Measurements from ENCODE around the gene EPHB1.

DNA sequence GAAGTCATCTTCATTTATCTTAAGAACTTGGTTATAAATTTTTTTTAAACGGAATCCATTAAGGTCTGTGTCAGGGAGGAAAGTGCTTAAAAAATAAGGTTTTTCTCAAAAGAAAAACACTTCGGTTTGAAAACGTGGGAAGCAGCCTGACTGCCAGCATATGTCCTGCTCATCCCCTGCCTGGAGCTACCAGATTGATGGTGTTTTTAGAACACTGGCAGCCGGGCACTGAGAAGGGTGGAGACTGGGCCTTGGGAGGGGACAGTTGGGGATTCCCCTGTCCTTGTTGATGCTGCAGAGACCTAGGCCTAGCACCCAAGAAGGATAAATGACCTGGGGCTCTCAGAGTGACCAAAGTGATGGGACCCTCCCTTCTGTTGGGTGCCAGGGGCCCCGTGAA is 296.9 kb downstream of the EPHB1 start:
- TF ChIP-seq, protein P1, sequence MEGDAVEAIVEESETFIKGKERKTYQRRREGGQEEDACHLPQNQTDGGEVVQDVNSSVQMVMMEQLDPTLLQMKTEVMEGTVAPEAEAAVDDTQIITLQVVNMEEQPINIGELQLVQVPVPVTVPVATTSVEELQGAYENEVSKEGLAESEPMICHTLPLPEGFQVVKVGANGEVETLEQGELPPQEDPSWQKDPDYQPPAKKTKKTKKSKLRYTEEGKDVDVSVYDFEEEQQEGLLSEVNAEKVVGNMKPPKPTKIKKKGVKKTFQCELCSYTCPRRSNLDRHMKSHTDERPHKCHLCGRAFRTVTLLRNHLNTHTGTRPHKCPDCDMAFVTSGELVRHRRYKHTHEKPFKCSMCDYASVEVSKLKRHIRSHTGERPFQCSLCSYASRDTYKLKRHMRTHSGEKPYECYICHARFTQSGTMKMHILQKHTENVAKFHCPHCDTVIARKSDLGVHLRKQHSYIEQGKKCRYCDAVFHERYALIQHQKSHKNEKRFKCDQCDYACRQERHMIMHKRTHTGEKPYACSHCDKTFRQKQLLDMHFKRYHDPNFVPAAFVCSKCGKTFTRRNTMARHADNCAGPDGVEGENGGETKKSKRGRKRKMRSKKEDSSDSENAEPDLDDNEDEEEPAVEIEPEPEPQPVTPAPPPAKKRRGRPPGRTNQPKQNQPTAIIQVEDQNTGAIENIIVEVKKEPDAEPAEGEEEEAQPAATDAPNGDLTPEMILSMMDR (IDR thresholded peaks at IDR 0.05) = no peak
- TF ChIP-seq POLR2A (IDR thresholded peaks at IDR 0.05) (no peak), EP300 (IDR thresholded peaks at IDR 0.05) (no peak)
